HG03064 (cell line): ENCODE results near the gene CHIT1.

Experiments used
- ATAC-seq: cut with Tn5 transposase; IDR thresholded peaks from one replicate; pipeline ENCODE4 v1.9.1; 2021; ENCODE audit warnings: low read depth; ENCODE audit not compliant: unreplicated experiment

The CHIT1 gene

DNA sequence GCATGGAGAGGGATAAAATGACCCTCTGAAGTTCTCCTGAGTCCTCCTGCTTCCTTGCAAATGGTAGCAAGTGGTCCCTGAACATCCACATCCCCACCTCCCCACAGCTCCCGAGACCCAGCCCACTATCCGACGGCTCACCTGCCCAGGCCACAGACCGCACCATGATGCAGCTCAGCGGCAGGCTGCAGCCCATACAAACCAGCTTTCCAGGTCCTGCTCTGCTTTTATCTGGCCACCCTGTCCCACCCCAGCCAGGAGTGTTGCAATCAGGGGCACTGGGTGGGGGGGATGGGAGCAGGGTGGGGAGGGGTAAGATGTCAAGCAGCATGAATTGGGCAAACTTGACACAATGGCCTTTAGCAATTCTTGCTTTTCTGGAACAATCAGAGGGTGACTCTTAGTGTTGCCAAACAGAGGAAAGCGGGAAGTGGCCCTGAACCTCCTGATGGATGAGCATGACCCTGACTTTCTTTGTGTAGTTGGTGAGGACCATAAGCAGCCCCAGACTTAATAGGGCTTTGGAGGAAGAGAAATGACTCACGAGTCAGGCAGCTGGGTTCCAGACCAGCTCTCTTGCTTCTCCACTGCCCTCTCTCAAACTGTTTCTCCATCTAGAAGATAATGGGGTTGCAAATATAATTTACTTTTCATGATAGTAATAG is at the start of gene CHIT1:
CHIT1 (minus strand) TSS at position 203 of the 665 bp plus-strand sequence; CDS start at position 166, 37 bp downstream.
- ATAC-seq: no peak

GRCh38 chr1:203278885-203279406 is 49.5 kb upstream of the CHIT1 start:
- no peak for ATAC-seq

DNA sequence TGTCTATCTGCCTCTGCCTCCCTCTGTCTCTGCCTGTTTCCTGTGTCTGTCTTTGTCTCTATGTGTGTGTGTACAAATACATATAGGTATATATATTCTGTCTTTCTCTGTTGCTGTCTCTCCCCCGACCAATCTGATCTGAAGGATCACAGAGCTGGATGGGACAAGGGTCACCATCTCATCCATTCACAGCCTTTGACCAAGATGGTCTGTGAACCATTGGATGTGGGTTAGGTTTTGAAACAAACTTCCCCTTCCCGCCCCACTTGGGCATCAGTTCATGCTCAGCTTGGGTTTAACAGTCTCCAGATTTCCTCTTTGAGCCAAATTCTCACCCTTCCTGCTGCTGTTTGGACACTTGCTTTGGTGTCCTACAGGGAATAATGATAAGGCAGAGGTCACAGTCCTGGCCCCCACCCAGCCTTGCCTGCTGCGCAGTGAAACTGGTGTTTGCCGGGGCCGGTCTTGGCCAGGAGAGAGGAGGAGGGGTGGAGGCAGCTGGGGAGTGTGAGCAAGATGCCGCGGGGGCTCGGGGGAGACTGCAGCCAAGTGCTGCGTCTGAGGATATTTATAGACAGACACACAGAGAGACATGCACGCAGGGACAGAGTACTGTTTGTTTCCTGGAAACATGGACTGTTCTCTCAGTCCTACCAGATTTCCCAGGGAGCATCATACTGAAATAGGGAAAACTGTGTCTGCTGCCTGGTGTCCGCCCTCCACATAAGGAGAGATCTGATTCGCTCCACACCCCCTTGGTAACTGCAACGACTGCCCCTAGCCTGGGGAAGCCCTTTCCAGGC is 48.8 kb upstream of the CHIT1 start:
- ATAC-seq: no peak

DNA sequence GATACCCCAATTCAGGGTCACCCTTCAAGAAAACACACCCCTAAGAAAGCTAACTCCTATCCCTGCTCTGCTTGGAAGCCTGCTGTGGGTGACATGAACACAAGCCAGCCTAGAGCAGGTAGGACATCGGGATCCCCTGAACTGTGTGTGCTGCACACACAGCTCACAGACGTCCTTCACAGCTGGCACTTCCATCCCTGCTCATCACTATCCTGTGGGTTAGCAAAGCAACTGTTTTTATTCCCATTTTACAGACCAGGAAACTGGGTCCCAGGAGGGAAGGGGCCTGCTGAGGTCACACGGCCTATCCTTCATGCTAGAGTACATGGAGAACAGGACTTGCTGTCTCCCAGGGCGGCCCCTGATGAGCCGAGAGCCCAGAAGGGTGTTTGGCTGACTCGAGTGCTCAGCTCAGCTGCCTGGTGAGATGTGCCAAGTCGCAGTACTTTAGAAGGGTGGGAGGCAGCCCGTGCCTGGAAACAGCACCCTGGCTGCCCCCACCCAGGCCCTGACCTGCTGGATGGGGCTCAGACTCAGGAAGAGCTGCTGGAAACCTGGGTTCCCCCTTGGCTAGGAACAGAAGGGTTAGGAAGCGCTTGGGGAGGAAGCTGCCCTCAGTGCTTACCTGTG is 47.6 kb upstream of the CHIT1 start:
- ATAC-seq: no peak

GRCh38 chr1:203276408-203276807 is 46.9 kb upstream of the CHIT1 start:
- no peak for ATAC-seq

- ATAC-seq: no peak
Measured at GRCh38 chr1:203275656-203276272, 46.3 kb upstream of the CHIT1 start.

GRCh38 chr1:203274603-203275381 is 45.3 kb upstream of the CHIT1 start:
- ATAC-seq: no peak

DNA sequence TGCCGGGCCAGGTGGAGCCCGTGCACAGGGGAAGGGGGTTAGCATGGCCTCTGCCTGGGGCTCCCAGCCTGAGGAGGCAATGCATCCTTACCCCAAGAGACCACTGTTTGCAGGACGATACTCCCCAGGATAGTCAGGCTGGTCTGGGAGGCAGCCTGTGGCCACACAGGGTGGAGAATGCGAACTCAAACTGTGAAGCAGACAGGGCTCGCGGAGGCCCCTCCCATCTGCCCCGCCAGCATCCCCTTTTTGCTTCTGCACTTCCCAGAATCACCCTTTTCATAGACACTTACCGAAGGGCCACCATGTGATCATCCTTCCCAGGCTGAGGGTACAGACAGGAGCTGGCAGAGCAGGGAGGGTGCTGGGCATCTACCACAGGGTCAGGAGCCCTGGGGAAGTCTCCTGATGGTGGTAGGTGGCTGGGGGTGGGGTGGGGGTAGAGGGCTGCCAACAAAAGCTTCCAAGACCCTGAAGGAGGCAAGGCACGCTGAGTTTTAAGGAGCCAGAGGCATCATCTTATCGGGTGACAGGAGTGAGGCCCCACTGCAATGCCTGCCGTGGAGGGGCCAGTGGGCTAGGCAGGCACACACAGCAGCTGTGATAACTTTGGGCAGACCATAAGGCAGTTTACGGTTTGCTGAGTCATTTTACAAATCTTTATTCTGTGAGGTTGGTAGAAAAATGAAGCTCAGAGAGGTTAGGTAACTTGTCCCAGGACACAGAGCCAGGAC is 44.6 kb upstream of the CHIT1 start:
- ATAC-seq: peak; percentile 3

DNA sequence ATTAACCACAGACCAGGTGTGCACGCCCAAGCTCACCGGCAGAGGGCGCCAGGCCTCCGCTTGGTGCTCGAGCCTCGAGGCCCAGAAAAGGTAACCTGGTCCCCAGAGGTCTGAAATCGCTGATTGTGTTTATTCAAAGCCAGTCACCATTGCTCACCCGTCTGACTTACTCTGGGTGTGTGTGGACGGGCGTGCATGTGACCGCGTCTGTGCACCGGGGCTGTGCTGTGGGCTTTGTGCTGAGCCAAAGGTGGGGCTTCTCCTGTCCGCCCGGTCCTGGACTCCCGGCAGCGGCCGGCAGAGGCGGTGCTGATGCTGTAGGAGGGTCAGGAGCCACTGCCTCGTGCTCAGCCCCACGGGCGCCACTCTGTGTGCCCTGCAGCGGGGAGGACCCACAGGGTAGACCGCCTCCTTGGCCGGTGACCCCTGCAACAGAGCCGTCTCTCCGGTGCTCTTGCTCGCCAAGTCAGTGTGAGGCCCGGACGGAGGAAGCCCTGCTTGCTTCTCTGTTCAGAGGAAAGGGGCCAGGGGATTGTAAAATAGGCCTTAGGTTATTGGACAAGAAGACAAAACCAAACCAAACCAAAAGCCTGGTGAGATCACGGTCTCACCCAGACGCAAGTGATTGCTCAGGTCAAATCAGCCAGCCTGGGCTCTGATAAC is 43.9 kb upstream of the CHIT1 start:
- peak; percentile 46 for ATAC-seq

GRCh38 chr1:203272633-203273205 is 43.2 kb upstream of the CHIT1 start:
- no peak for ATAC-seq

- ATAC-seq: no peak
Measured at GRCh38 chr1:203271962-203272632, 42.6 kb upstream of the CHIT1 start.

DNA sequence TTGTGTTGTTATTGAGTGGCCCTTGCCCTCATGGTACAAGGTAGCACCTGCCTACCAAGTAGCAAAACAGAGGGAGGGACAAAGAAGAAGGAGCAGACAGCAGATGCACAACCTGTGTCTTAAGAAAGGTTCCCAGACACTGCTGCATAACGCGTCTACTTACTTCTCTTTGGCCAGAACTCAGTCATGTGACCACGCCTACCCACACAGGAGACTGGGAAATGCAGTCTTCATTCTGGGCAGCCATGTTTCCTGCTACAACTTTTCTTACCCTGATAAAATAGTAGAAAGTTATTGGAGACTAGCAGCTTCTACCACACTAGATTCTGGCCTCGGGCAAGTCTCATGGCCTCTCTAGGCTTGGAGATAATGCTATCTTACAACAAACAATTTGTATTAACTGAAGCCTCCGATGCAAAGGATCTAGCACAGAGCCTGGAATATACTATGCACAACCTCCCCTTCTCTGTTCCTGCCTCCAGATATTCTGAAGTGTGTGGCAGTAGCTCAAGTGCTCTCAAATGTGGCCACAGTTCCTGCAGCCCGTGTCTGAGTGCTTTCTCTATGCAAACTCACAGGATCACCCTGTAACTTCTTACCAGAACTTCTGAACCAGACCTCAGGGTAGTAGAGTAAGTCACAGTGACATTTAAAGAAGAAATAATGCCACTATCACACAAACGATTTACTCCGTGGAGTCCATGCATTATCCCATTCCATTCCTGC is 41.7 kb upstream of the CHIT1 start:
- ATAC-seq: no peak

DNA sequence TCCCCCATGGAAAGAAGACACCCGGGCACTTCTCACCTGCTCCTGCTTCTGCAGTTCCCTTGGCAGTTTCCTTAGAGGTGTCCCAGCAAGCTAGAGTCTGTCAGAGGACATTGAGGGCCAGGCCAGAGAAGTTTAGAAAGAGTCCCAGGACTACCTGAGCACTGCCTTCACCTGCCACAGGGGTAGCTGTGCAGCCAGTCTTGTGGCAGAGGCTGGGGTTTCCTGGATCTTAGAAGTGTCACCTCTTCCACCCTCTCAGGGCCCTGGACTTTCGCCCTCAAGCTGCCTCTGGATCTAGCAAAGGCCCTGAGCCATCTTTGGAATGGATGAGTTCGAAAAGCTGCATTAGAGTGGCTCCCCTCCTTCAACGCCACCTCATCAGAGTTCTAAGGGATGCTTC is 41.0 kb upstream of the CHIT1 start:
- no peak for ATAC-seq

DNA sequence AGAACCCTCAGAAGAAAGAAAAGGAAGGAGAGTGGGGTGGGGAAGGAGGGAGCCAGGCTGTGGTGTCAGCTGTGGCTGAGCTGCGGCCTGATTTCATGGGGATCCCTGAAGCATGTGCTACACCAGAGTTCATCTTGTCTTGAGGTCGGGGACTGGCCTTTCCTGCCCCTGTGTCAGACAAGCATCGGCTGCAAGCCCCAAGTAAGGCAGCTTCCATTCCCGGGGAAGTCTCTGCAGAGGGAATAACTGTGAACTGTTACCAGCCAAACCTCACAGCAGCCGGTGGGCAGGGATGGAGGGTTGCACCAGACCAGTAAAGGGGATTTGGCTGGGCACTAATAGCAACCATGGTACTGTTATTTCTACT is 40.2 kb upstream of the CHIT1 start:
- no peak for ATAC-seq

- ATAC-seq: no peak
Measured at GRCh38 chr1:203268901-203269653, 39.6 kb upstream of the CHIT1 start.

DNA sequence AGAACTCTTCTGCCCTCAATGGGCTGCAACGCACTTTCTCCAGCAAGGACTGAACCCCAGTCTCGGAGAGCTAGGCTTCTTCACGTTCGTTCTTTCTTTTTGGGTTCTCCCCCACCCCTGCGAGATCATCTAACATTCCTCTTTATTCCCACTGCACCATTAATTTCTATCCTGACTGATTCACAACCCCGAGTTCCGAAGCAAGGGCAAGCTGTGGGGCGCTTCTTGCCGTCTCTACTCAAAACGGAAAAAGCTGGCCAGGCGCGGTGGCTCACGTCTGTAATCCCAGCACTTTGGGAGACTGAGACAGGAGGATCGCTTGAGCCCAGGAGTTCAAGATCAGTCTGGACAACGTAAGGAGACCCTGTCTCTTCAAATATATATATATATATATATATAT is 38.4 kb upstream of the CHIT1 start:
- ATAC-seq: no peak

GRCh38 chr1:203267347-203267846 is 37.9 kb upstream of the CHIT1 start:
- no peak for ATAC-seq
